Nephron progenitor cell (in vitro differentiated cells): ENCODE data around the gene SPAG16.

ENCODE experiments used
- DNase-seq: peaks from one replicate; pipeline ENCODE4 v3.0.0; 2021
- H3K27ac Mint-ChIP-seq: 2 replicates; pipeline ENCODE4 v1.8.0; 2021; ENCODE audit warnings: mild to moderate bottlenecking, moderate library complexity, mixed read lengths
- H3K27me3 Mint-ChIP-seq: 2 replicates; pipeline ENCODE4 v1.8.0; 2021; ENCODE audit warnings: mild to moderate bottlenecking, low read depth, mixed read lengths; ENCODE audit not compliant: poor library complexity
- H3K36me3 Mint-ChIP-seq: 2 replicates; pipeline ENCODE4 v1.8.0; 2021; ENCODE audit warnings: low read depth, mixed read lengths
- H3K4me1 Mint-ChIP-seq: 2 replicates; pipeline ENCODE4 v1.8.0; 2021; ENCODE audit warnings: mixed read lengths
- H3K4me3 Mint-ChIP-seq: 2 replicates; pipeline ENCODE4 v1.8.0; 2021; ENCODE audit warnings: mild to moderate bottlenecking, moderate library complexity, mixed read lengths
- H3K9me3 Mint-ChIP-seq: 2 replicates; pipeline ENCODE4 v1.8.0; 2021; ENCODE audit warnings: mild to moderate bottlenecking, moderate library complexity, mixed read lengths
- CTCF ChIP-seq: fragments of 200-600 bp; sonication (generic); IDR thresholded peaks from 2 replicates; pipeline ENCODE4 v1.5.0; 2021; ENCODE audit warnings: antibody characterized with exemption

The SPAG16 gene

GRCh38 chr2:214180686-214181085, 896.4 kb downstream of the SPAG16 start:
- Mint-ChIP-seq H3K4me1 (no peaks in the 10 kb centered on the region), H3K27ac (no peak overlapping the region), H3K36me3 (no peaks in the 10 kb centered on the region)

GRCh38 chr2:214184461-214184860, 900.2 kb downstream of the SPAG16 start:
- no peak for TF ChIP-seq CTCF
- Mint-ChIP-seq H3K27ac (no peak overlapping the region), H3K9me3 (no peaks in the 10 kb centered on the region), H3K27me3 (no peaks in the 10 kb centered on the region), H3K4me1 (no peaks in the 10 kb centered on the region), H3K36me3 (no peaks in the 10 kb centered on the region), H3K4me3 (no peak overlapping the region)
- DNase-seq, result no peak

More at GRCh38 chr2:214180686-214181085, 896.4 kb downstream of the SPAG16 start:
- H3K4me3 Mint-ChIP-seq, result no peak overlapping the region
- TF ChIP-seq CTCF, result no peak
- H3K27me3 Mint-ChIP-seq, result no peaks in the 10 kb centered on the region
- DNase-seq, result no peak
- H3K9me3 Mint-ChIP-seq, result no peaks in the 10 kb centered on the region

GRCh38 chr2:214185546-214185945, 901.3 kb downstream of the SPAG16 start:
- no peaks in the 10 kb centered on the region for H3K4me1 Mint-ChIP-seq
- H3K27ac Mint-ChIP-seq, result no peak overlapping the region
- DNase-seq, result no peak
- no peaks in the 10 kb centered on the region for H3K9me3 Mint-ChIP-seq
- no peak for TF ChIP-seq CTCF
- H3K27me3 Mint-ChIP-seq, result no peaks in the 10 kb centered on the region
- no peaks in the 10 kb centered on the region for H3K36me3 Mint-ChIP-seq
- no peak overlapping the region for H3K4me3 Mint-ChIP-seq

GRCh38 chr2:214192711-214193110, 908.4 kb downstream of the SPAG16 start:
- Mint-ChIP-seq H3K27ac (no peak overlapping the region), H3K36me3 (no peaks in the 10 kb centered on the region), H3K4me1 (no peaks in the 10 kb centered on the region), H3K27me3 (no peaks in the 10 kb centered on the region), H3K4me3 (no peak overlapping the region), H3K9me3 (no peaks in the 10 kb centered on the region)
- DNase-seq, result no peak
- TF ChIP-seq CTCF, result no peak

- H3K27me3 Mint-ChIP-seq, result no peaks in the 10 kb centered on the region
- no peak overlapping the region for H3K4me3 Mint-ChIP-seq
- no peaks in the 10 kb centered on the region for H3K9me3 Mint-ChIP-seq
- H3K4me1 Mint-ChIP-seq, result no peaks in the 10 kb centered on the region
- DNase-seq, result no peak
- no peak overlapping the region for H3K27ac Mint-ChIP-seq
- TF ChIP-seq CTCF, result no peak
- no peaks in the 10 kb centered on the region for H3K36me3 Mint-ChIP-seq
Observed at GRCh38 chr2:214193943-214194342, 909.7 kb downstream of the SPAG16 start.

GRCh38 chr2:214196260-214196659, 912.0 kb downstream of the SPAG16 start:
- H3K36me3 Mint-ChIP-seq, result no peaks in the 10 kb centered on the region
- no peaks in the 10 kb centered on the region for H3K4me1 Mint-ChIP-seq
- no peak for TF ChIP-seq CTCF
- H3K27ac Mint-ChIP-seq, result no peak overlapping the region
- no peak overlapping the region for H3K4me3 Mint-ChIP-seq
- no peaks in the 10 kb centered on the region for H3K9me3 Mint-ChIP-seq
- H3K27me3 Mint-ChIP-seq, result no peaks in the 10 kb centered on the region
- no peak for DNase-seq
